Inflammatory macrophage treated with lipopolysaccharide for 4 hours (primary cell): ENCODE data around the gene NR1D2.
A peak's percentile ranks its signal among the peaks of the same experiment; 100 is the strongest.

ENCODE experiments used
- DNase-seq: peaks from one replicate; pipeline ENCODE4 v3.0.0-alpha.2; 2020

NR1D2 gene

DNA sequence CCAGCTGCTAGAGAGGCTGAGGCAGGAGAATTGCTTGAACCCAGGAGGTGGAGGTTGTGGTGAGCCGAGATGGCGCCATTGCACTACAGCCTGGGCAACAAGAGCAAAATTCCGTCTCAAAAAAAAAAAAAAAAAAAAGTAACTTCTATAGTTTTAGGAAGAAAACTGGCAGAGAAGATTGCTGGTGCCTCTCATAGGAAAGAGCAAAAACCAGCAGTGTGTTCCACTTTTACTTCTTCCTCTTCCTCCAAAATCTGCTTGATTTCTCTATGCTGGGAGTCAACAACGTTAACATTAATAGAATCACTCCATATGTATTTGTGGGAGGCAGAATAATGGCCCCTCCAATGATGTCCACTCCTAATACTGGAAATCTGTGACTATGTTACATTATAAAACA is 12.5 kb upstream of the NR1D2 start:
- DNase-seq = peak; percentile 22

DNA sequence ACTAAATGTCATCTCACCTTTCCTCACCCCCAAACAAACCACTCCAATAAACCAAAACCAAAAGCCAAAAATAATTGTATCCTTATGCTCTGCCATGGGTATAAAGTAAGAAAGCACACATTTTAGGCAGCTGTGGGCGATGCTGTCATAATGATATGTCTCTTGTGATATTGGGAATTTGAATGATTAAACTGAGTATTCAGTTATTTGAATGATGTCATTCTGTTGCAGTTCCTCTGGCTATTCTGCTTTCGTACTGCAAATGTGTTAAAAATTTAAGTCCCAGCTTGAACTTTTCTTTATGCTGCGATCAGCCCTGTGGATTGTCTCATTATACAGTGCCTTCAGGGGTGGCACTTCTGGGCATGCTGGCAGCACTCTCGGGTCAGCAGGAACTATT is 10.8 kb upstream of the NR1D2 start:
- no peak for DNase-seq

- DNase-seq = no peak
Observed at GRCh38 chr3:23937296-23937695, 7.8 kb upstream of the NR1D2 start.

DNA sequence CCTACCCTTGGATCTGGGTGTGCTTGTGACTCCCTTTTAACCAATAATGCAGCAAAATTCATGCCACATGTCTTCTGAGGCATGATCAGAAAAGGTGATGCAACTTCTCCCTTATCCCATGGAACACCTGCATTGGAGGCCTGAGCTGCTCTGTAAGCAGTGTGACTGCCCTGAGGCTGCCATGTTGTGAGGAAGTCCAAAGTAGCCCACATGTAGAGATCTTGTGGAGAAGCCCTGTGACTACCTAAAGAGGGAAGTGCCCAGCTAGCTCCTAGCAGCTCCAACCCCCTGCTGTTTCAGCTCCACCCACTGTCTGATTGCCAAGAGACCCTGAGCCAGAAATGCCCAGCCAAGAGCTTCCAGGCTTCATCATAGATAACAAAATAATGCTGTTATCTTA is 6.4 kb upstream of the NR1D2 start:
- no peak for DNase-seq

GRCh38 chr3:23940775-23941174 is 4.3 kb upstream of the NR1D2 start:
- DNase-seq = no peak

GRCh38 chr3:23941440-23941839 is 3.6 kb upstream of the NR1D2 start:
- no peak for DNase-seq

- DNase-seq = no peak
Observed at GRCh38 chr3:23942546-23942945, 2.5 kb upstream of the NR1D2 start.

DNA sequence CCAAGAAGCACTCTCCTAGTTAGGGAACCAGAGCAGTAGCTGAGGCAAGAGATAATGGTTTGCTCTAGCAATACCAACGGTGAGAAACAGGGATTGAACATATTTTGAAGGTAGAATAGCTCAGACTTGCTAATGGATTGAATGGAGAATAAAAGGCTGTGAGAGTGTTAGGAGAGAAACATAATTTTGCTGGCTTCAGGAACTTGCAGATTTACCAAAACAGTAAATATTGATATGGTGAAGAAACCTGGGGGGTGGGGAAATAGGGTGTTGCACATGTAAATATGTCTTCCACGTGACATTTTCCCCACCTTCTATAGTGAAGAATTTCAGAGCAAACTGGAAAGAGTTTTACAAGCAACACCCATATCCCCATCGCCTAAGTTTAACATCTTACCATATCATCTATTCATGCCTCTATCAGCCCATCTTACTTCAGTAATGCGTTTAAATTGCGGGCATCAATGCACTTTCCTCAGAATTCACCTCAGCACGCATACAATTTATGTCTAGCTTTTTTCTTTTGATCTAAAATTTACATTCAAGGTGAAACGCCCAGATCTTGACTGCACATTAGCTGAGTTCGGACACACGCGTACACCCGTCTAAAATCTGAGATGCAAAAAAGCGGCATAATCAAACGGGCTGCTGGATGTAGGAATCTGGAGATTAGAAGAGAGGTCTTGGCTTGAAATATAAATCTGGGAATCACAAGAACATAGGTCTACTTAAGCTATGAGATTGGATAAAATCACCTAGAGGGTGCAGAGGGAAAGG is 891 bp upstream of the NR1D2 start:
- no peak for DNase-seq

DNA sequence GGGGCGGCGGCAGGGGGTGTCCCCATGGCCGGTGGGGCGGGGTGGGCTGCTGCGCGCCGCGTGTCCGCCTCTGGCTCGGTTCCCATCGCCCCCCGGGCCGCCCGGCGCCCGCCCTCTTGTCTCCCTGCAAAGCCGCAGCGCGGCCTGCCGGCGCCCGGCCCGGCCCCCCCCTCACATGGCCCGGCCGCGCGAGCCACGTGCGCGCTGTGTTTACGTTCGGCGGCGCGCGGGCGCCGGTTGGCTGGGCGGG is 502 bp downstream of the NR1D2 start:
- no peak for DNase-seq

- DNase-seq = peak; percentile 97
Observed at GRCh38 chr3:23945913-23946687, 1.0 kb downstream of the NR1D2 start.

DNA sequence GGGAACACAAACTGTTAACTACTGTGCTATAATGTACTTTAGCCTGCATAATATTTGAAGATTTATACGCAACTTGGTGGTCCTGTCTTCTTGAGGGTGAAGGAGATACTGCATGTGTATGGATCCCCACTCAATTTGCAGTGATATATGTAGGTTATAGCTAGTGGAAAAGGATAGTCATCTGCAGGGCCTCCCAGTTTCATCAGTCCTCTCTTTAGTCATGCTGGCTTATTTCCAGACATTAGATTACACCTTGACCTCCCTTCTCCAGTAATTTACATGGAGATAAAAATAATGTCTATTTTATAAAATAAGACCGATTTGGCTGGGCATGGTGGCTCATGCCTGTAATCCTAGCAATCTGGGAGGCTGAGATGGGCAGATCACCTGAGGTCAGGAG is 3.7 kb downstream of the NR1D2 start:
- DNase-seq = no peak

- no peak for DNase-seq
Observed at GRCh38 chr3:23949784-23950183, 4.7 kb downstream of the NR1D2 start.

GRCh38 chr3:23950293-23950692 is 5.2 kb downstream of the NR1D2 start:
- peak; percentile 60 for DNase-seq

GRCh38 chr3:23952646-23953045 is 7.6 kb downstream of the NR1D2 start:
- no peak for DNase-seq

DNA sequence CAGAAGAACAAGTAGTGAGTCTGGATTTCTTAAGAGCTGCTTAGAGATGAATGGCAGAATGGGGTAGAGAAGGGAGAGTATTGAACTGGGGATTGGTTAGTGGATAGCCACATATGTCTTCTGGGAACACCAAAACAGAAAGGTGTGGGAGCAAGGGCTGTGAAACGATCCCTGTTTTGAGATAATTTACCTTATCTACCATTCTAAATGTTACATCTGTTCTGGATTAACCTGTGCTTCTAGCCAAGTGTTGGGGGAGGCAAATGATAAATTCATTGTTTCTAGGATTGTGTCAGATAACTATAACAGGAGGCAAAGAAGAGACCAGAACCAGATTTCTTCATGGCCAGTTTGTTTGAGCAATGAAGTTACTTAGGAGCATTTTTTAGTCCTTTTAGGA is 8.4 kb downstream of the NR1D2 start:
- DNase-seq = no peak

DNA sequence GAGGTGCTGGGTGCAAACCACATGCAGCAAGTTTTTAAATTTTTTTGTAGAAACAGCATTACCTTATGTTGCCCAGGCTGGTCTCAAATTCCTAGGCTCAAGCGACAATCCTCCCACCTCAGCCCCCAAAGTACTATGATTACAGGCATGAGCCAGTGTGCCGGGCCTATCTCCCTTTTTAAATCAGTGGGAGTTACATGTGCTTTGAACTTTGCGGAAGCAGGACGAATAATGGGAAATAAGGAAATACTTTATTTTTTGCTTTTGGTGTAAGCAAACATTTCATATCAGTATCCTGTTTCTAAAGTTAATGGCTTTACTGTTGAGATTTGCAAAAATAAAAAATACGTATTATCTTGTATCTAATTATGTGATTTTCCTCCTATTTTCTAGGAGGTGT is 9.1 kb downstream of the NR1D2 start:
- DNase-seq = no peak

DNA sequence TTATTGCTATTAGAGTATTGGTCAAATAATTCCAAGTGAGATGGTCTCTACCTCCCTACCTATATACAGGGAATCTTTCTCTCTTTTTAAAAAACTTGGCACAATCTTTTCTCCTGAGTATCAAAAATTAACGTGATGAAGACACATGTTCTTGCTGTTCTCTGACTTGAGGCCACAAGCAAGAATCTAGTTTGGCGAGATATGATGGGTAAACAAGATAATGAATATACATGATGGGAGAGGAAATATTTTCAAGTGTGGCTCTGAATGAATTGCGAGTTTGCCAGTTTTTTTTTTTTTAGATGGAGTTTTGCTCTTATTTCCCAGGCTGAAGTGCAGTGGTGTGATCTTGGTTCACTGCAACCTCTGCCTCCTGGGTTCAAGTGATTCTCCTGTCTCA is 11.6 kb downstream of the NR1D2 start:
- DNase-seq = no peak

DNA sequence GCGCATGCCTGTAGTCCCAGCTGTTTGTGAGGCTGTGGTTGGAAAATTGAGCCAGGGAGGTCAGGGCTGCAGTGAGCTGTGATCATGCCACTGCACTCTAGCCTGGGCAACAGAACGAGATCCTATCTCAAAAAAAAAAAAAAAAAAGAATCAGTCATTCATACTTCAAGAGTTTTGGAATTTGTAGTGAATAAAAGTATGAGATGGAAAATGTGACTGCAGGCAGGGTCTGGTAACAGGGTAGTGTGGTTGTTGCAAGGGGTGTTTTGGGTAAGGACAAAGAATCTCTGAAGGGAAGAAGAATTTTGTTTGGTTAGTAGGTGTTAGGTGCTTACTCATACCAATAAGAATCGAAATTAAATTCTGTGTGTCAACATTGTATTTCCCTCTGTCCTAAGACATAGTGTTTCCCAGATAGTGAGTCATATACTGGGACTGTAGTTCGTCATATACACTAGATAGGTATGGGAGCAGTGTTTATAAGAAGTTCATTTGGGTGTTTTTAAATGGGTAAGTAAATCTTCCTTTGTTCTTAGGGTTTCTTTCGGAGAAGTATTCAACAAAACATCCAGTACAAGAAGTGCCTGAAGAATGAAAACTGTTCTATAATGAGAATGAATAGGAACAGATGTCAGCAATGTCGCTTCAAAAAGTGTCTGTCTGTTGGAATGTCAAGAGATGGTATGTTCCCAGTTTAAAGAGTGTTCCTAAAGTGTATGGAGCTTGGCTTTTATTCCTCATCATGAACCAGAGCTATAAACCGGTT is 14.2 kb downstream of the NR1D2 start:
- DNase-seq = no peak

GRCh38 chr3:23960649-23961048 is 15.6 kb downstream of the NR1D2 start:
- DNase-seq = no peak

- no peak for DNase-seq
Observed at GRCh38 chr3:23961066-23961465, 16.0 kb downstream of the NR1D2 start.

- DNase-seq = no peak
Observed at GRCh38 chr3:23961913-23962312, 16.8 kb downstream of the NR1D2 start.

- DNase-seq = no peak
Observed at GRCh38 chr3:23964537-23965235, 19.6 kb downstream of the NR1D2 start.

GRCh38 chr3:23966328-23966727 is 21.2 kb downstream of the NR1D2 start:
- no peak for DNase-seq
